ENCODE measurements around the gene VGF.
"Not testable (repeated sequence)": the region's sequence is repeated elsewhere in the genome, so short reads cannot be mapped to it uniquely, and the experiment has no call there.

The VGF gene

GRCh38 chr7:101138213-101138870 is 27.0 kb downstream of the VGF start:
- Histone ChIP-seq H3K27ac (ENCODE audit: low read depth in 2 of 2, low read length in 2 of 2) (no peak overlapping the region), H3K9me3 (ENCODE audit: control insufficient read depth in 2 of 2, low read length in 2 of 2) (no peaks in the 10 kb centered on the region), H3K9ac (ENCODE audit: low read depth in 1 of 2, low read length in 2 of 2) (no peak overlapping the region), H3K36me3 (ENCODE audit: control insufficient read depth in 2 of 2, insufficient read depth in 2 of 2, low read length in 2 of 2) (no peaks in the 10 kb centered on the region), H3K4me3 (ENCODE audit: low read length in 2 of 2) (no peak overlapping the region), H3K27me3 (ENCODE audit: control insufficient read depth in 2 of 2, insufficient read depth in 2 of 2, low read length in 2 of 2) (no peaks in the 10 kb centered on the region), H3K4me1 (ENCODE audit: control insufficient read depth in 2 of 2, insufficient read depth in 2 of 2, low read length in 2 of 2) (peaks cover 7 to 9% of the 10 kb centered on the region in 2 donors)

- H3K36me3 ChIP-seq (ENCODE audit: control insufficient read depth in 2 of 2, insufficient read depth in 2 of 2, low read length in 2 of 2) = no peaks in the 10 kb centered on the region
- no peaks in the 10 kb centered on the region for H3K9me3 ChIP-seq (ENCODE audit: control insufficient read depth in 2 of 2, low read length in 2 of 2)
- no peak overlapping the region for H3K4me3 ChIP-seq (ENCODE audit: low read length in 2 of 2)
- peaks cover 7 to 9% of the 10 kb centered on the region in 2 donors for H3K4me1 ChIP-seq (ENCODE audit: control insufficient read depth in 2 of 2, insufficient read depth in 2 of 2, low read length in 2 of 2)
- H3K9ac ChIP-seq (ENCODE audit: low read depth in 1 of 2, low read length in 2 of 2) = no peak overlapping the region
- peaks cover 0 to under 1% of the 10 kb centered on the region in 2 donors for H3K27me3 ChIP-seq (ENCODE audit: control insufficient read depth in 2 of 2, insufficient read depth in 2 of 2, low read length in 2 of 2)
- H3K27ac ChIP-seq (ENCODE audit: low read depth in 2 of 2, low read length in 2 of 2) = peak overlapping the region in 1 of 2 donors; percentile 52
These were observed 27.6 kb downstream of the VGF start for GRCh38 chr7:101137651-101138212.

GRCh38 chr7:101134399-101134980 is 30.9 kb downstream of the VGF start:
- Histone ChIP-seq H3K4me3 (ENCODE audit: low read length in 2 of 2) (no peak overlapping the region), H3K9ac (ENCODE audit: low read depth in 1 of 2, low read length in 2 of 2) (no peak overlapping the region), H3K36me3 (ENCODE audit: control insufficient read depth in 2 of 2, insufficient read depth in 2 of 2, low read length in 2 of 2) (no peaks in the 10 kb centered on the region), H3K27ac (ENCODE audit: low read depth in 2 of 2, low read length in 2 of 2) (no peak overlapping the region), H3K27me3 (ENCODE audit: control insufficient read depth in 2 of 2, insufficient read depth in 2 of 2, low read length in 2 of 2) (peaks cover 0 to 2% of the 10 kb centered on the region in 2 donors), H3K9me3 (ENCODE audit: control insufficient read depth in 2 of 2, low read length in 2 of 2) (no peaks in the 10 kb centered on the region), H3K4me1 (ENCODE audit: control insufficient read depth in 2 of 2, insufficient read depth in 2 of 2, low read length in 2 of 2) (peaks cover 7 to 9% of the 10 kb centered on the region in 2 donors)

- H3K9me3 ChIP-seq (ENCODE audit: control insufficient read depth in 2 of 2, low read length in 2 of 2) = no peaks in the 10 kb centered on the region
- peaks cover 0 to 2% of the 10 kb centered on the region in 2 donors for H3K27me3 ChIP-seq (ENCODE audit: control insufficient read depth in 2 of 2, insufficient read depth in 2 of 2, low read length in 2 of 2)
- H3K27ac ChIP-seq (ENCODE audit: low read depth in 2 of 2, low read length in 2 of 2) = no peak overlapping the region
- no peak overlapping the region for H3K9ac ChIP-seq (ENCODE audit: low read depth in 1 of 2, low read length in 2 of 2)
- no peaks in the 10 kb centered on the region for H3K36me3 ChIP-seq (ENCODE audit: control insufficient read depth in 2 of 2, insufficient read depth in 2 of 2, low read length in 2 of 2)
- peaks cover 7 to 9% of the 10 kb centered on the region in 2 donors for H3K4me1 ChIP-seq (ENCODE audit: control insufficient read depth in 2 of 2, insufficient read depth in 2 of 2, low read length in 2 of 2)
- no peak overlapping the region for H3K4me3 ChIP-seq (ENCODE audit: low read length in 2 of 2)
These were observed 31.6 kb downstream of the VGF start for GRCh38 chr7:101133621-101134398.

GRCh38 chr7:101132626-101133600 is 32.5 kb downstream of the VGF start:
- not testable (repeated sequence) for H3K27me3 ChIP-seq (ENCODE audit: control insufficient read depth in 2 of 2, insufficient read depth in 2 of 2, low read length in 2 of 2); H3K4me3 ChIP-seq (ENCODE audit: low read length in 2 of 2); H3K9me3 ChIP-seq (ENCODE audit: control insufficient read depth in 2 of 2, low read length in 2 of 2); H3K27ac ChIP-seq (ENCODE audit: low read depth in 2 of 2, low read length in 2 of 2); H3K9ac ChIP-seq (ENCODE audit: low read depth in 1 of 2, low read length in 2 of 2); H3K36me3 ChIP-seq (ENCODE audit: control insufficient read depth in 2 of 2, insufficient read depth in 2 of 2, low read length in 2 of 2); H3K4me1 ChIP-seq (ENCODE audit: control insufficient read depth in 2 of 2, insufficient read depth in 2 of 2, low read length in 2 of 2)

- Histone ChIP-seq H3K9me3 (ENCODE audit: control insufficient read depth in 2 of 2, low read length in 2 of 2) (no peaks in the 10 kb centered on the region), H3K36me3 (ENCODE audit: control insufficient read depth in 2 of 2, insufficient read depth in 2 of 2, low read length in 2 of 2) (no peaks in the 10 kb centered on the region), H3K4me1 (ENCODE audit: control insufficient read depth in 2 of 2, insufficient read depth in 2 of 2, low read length in 2 of 2) (peaks cover 8 to 10% of the 10 kb centered on the region in 2 donors), H3K9ac (ENCODE audit: low read depth in 1 of 2, low read length in 2 of 2) (no peak overlapping the region), H3K4me3 (ENCODE audit: low read length in 2 of 2) (no peak overlapping the region), H3K27me3 (ENCODE audit: control insufficient read depth in 2 of 2, insufficient read depth in 2 of 2, low read length in 2 of 2) (peaks cover 0 to 2% of the 10 kb centered on the region in 2 donors), H3K27ac (ENCODE audit: low read depth in 2 of 2, low read length in 2 of 2) (no peak overlapping the region)
These were observed 35.7 kb downstream of the VGF start for GRCh38 chr7:101129603-101130117.

GRCh38 chr7:101128040-101128834 is 37.1 kb downstream of the VGF start:
- no peak overlapping the region for H3K9ac ChIP-seq (ENCODE audit: low read depth in 1 of 2, low read length in 2 of 2)
- H3K36me3 ChIP-seq (ENCODE audit: control insufficient read depth in 2 of 2, insufficient read depth in 2 of 2, low read length in 2 of 2) = no peaks in the 10 kb centered on the region
- peaks cover 8 to 12% of the 10 kb centered on the region in 2 donors for H3K4me1 ChIP-seq (ENCODE audit: control insufficient read depth in 2 of 2, insufficient read depth in 2 of 2, low read length in 2 of 2)
- peaks cover 0 to 3% of the 10 kb centered on the region in 2 donors for H3K27me3 ChIP-seq (ENCODE audit: control insufficient read depth in 2 of 2, insufficient read depth in 2 of 2, low read length in 2 of 2)
- no peaks in the 10 kb centered on the region for H3K9me3 ChIP-seq (ENCODE audit: control insufficient read depth in 2 of 2, low read length in 2 of 2)
- no peak overlapping the region for H3K27ac ChIP-seq (ENCODE audit: low read depth in 2 of 2, low read length in 2 of 2)
- no peak overlapping the region for H3K4me3 ChIP-seq (ENCODE audit: low read length in 2 of 2)

GRCh38 chr7:101127460-101128039 is 37.8 kb downstream of the VGF start:
- peaks cover 0 to 3% of the 10 kb centered on the region in 2 donors for H3K27me3 ChIP-seq (ENCODE audit: control insufficient read depth in 2 of 2, insufficient read depth in 2 of 2, low read length in 2 of 2)

More at GRCh38 chr7:101127460-101128039, 37.8 kb downstream of the VGF start:
- Histone ChIP-seq H3K9ac (ENCODE audit: low read depth in 1 of 2, low read length in 2 of 2) (no peak overlapping the region), H3K36me3 (ENCODE audit: control insufficient read depth in 2 of 2, insufficient read depth in 2 of 2, low read length in 2 of 2) (no peaks in the 10 kb centered on the region), H3K4me1 (ENCODE audit: control insufficient read depth in 2 of 2, insufficient read depth in 2 of 2, low read length in 2 of 2) (peaks cover 8 to 14% of the 10 kb centered on the region in 2 donors), H3K27ac (ENCODE audit: low read depth in 2 of 2, low read length in 2 of 2) (peak overlapping the region in 1 of 2 donors; percentile 45), H3K9me3 (ENCODE audit: control insufficient read depth in 2 of 2, low read length in 2 of 2) (no peaks in the 10 kb centered on the region), H3K4me3 (ENCODE audit: low read length in 2 of 2) (peak overlapping the region in 1 of 2 donors; percentile 48)

Data from mucosa of rectum (tissue), 2 donors.